B cell (primary cell): Measurements from ENCODE around the gene DCAF4. TPM values are rescaled to one million over a fixed set of nuclear protein-coding genes. Genes with fewer than 3 reads are reported as not detected.

Experiments used
- ATAC-seq: fragments of 200-7000 bp; cut with Tn5 transposase; one replicate; pipeline ENCODE4 v1.10.0; 2021; ENCODE audit warnings: low read depth, mild to moderate bottlenecking, moderate number of reproducible peaks, moderate library complexity
- CTCF ChIA-PET: fragments of 350-600 bp; sonication (Branson Sonifier 250); formaldehyde crosslinking; loops from one replicate; lab custom pipeline; 2021; ENCODE audit warnings: antibody characterized with exemption, inconsistent platforms; lab: Charles Lee
- POLR2A ChIA-PET: fragments of 350-600 bp; sonication (Branson Sonifier 250); formaldehyde crosslinking; loops from one replicate; lab custom pipeline; 2021; ENCODE audit warnings: antibody characterized with exemption; lab: Charles Lee
- DNase-seq: peaks from one replicate; pipeline ENCODE4 v3.0.0; 2013
- H2AFZ ChIP-seq: 2 replicates; pipeline ENCODE4 v1.6.1; 2012; ENCODE audit warnings: mild to moderate bottlenecking, low read depth, low read length; ENCODE audit not compliant: insufficient read depth, poor library complexity, severe bottlenecking
- H3K27ac ChIP-seq, 2 donors: 1 replicate in 1 of 2; 2 replicates in 1 of 2; pipeline ENCODE4 v1.5.1; 2012 to 2013; ENCODE audit warnings: low read length in 2 of 2, mild to moderate bottlenecking in 2 of 2, moderate library complexity in 1 of 2
- H3K27me3 ChIP-seq, 4 experiments: fragments of 200-600 bp in 1 of 4; sonication (generic) in 1 of 4; replicated peaks in 1 of 4; 1 replicate in 2 of 4; 2 replicates in 2 of 4; pipeline versions ENCODE4 v1.6.1 to v1.7.0; 2013 to 2016; ENCODE audit warnings: low read length in 3 of 4, mild to moderate bottlenecking in 2 of 4, mixed read lengths in 1 of 4, moderate library complexity in 1 of 4; ENCODE audit not compliant: insufficient read depth in 4 of 4, control insufficient read depth in 3 of 4; ENCODE audit errors: control extremely low read depth in 1 of 4
- H3K36me3 ChIP-seq, 2 experiments: replicated peaks in 1 of 2; 1 replicate in 1 of 2; 2 replicates in 1 of 2; pipeline versions ENCODE4 v1.6.1 to v1.7.1; 2013; ENCODE audit warnings: low read length in 1 of 2; ENCODE audit not compliant: insufficient read depth in 2 of 2, control insufficient read depth in 1 of 2; ENCODE audit errors: control extremely low read depth in 1 of 2, extremely low read depth in 1 of 2
- H3K4me1 ChIP-seq, 2 donors: fragments of 200-600 bp in 1 of 2; sonication (generic) in 1 of 2; 1 replicate in 1 of 2; 2 replicates in 1 of 2; pipeline versions ENCODE4 v1.5.1 to v1.6.1; 2013 to 2017; ENCODE audit warnings: low read length in 2 of 2; ENCODE audit not compliant: control insufficient read depth in 2 of 2, insufficient read depth in 2 of 2
- H3K4me2 ChIP-seq: replicated peaks from 2 replicates; pipeline ENCODE3; 2012; ENCODE audit warnings: mild to moderate bottlenecking, low read depth, low read length; ENCODE audit not compliant: poor library complexity, severe bottlenecking
- H3K4me3 ChIP-seq, 5 experiments: fragments of 200-600 bp in 1 of 5; sonication (generic) in 1 of 5; 1 replicate in 3 of 5; 2 replicates in 2 of 5; pipeline versions ENCODE4 v1.5.1 to v1.7.0; 2011 to 2016; ENCODE audit warnings: low read length in 4 of 5, mild to moderate bottlenecking in 4 of 5, low read depth in 2 of 5, control low read depth in 1 of 5, moderate library complexity in 1 of 5; ENCODE audit not compliant: insufficient read depth in 1 of 5; ENCODE audit errors: control extremely low read depth in 1 of 5, extremely low read depth in 1 of 5
- H3K79me2 ChIP-seq: fragments of 200-600 bp; sonication (generic); one replicate; pipeline ENCODE4 v1.6.0; 2016; ENCODE audit warnings: low read length; ENCODE audit not compliant: control insufficient read depth, insufficient read depth
- H3K9ac ChIP-seq: fragments of 200-600 bp; sonication (generic); 2 replicates; pipeline ENCODE4 v1.6.1; 2017; ENCODE audit warnings: mild to moderate bottlenecking, low read length, moderate library complexity
- H3K9me3 ChIP-seq, 3 donors: one replicate each; pipeline versions ENCODE4 v1.6.1 to v1.7.1; 2013; ENCODE audit warnings: low read length in 2 of 3; ENCODE audit not compliant: control insufficient read depth in 2 of 3, insufficient read depth in 1 of 3; ENCODE audit errors: control extremely low read depth in 1 of 3
- H4K20me1 ChIP-seq: 2 replicates; pipeline ENCODE4 v1.6.0; 2012; ENCODE audit warnings: mild to moderate bottlenecking, low read length; ENCODE audit not compliant: insufficient read depth, control insufficient read depth, poor library complexity, severe bottlenecking
- H3K27ac Mint-ChIP-seq: one replicate; pipeline ENCODE4 v1.8.0; 2021; ENCODE audit warnings: mixed read lengths
- H3K27me3 Mint-ChIP-seq: one replicate; pipeline ENCODE4 v1.8.0; 2021; ENCODE audit warnings: mixed read lengths
- H3K4me1 Mint-ChIP-seq: one replicate; pipeline ENCODE4 v1.8.0; 2021; ENCODE audit warnings: mixed read lengths
- H3K4me3 Mint-ChIP-seq: one replicate; pipeline ENCODE4 v1.8.0; 2021; ENCODE audit warnings: mixed read lengths
- H3K9me3 Mint-ChIP-seq: one replicate; pipeline ENCODE4 v1.8.0; 2022; ENCODE audit warnings: mixed read lengths; ENCODE audit not compliant: insufficient read depth
- EZH2 ChIP-seq: IDR thresholded peaks from 2 replicates; pipeline ENCODE4 v1.6.1; 2012; ENCODE audit warnings: borderline replicate concordance, low read depth, mild to moderate bottlenecking, moderate library complexity, low read length; ENCODE audit not compliant: insufficient read depth, poor library complexity, severe bottlenecking
- WGBS: methylation state at CpG from one replicate; pipeline ENCODE4 v1.1.5; 2013; ENCODE audit warnings: missing lambda C conversion rate; ENCODE audit not compliant: insufficient coverage; 5-methylcytosine and 5-hydroxymethylcytosine counted together
- intact Hi-C: fragments of 100-400 bp; cut with micrococcal nuclease; formaldehyde crosslinking; loops from one replicate; pipeline ENCODE4 v1.10.0; 2022
- polyA plus RNA-seq: library from polyadenylated mRNA; depleted of rRNA; stranded (reverse); fragments of >200 nt; gene quantifications from 2 replicates; pipeline ENCODE4 v1.2.3, GENCODE V29; 2012
- total RNA-seq, 2 donors: library from RNA; stranded (reverse); fragments of 120-200 nt in 1 of 2; gene quantifications; 1 replicate in 1 of 2; 2 replicates in 1 of 2; pipeline versions ENCODE4 v1.2.3 to v1.2.4, GENCODE V29; 2013 to 2022
- TF ChIP-seq, protein P1 (sequence below): fragments of 200-600 bp; IDR thresholded peaks from one replicate; pipeline ENCODE4 v1.8.0; 2022; ENCODE audit warnings: antibody characterized with exemption, mild to moderate bottlenecking

Gene DCAF4
- total and polyA plus RNA-seq, 2 donors (not counting 1 experiment from before 2014, with no cell fraction given), result 35.3 to 54.6 TPM

DNA sequence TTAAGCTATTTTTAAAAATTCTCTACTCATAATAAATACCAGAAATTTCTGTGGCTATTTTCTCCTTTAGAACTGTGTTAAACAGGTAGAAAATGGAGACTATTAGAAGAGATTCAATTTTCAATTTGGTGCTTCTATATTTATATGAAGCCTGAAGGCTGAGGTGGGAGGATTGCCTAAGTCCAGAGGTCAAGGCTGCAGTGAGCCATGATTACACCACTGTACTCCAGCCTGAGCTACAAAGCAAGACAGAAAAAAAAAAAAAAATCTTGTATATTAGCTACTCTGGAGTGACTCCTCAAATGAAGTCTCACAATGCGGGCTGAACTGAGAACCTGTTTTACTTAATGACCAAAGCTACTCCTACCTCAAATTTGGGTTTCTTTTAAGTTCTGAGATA lies 22.5 kb upstream of the DCAF4 start:
- Mint-ChIP-seq H3K4me1 (peaks cover 13% of the 10 kb centered on the region), H3K27me3 (no peaks in the 10 kb centered on the region), H3K27ac (no peak overlapping the region), H3K9me3 (no peaks in the 10 kb centered on the region), H3K4me3 (no peak overlapping the region)
- TF ChIP-seq EZH2, result no peak
- TF ChIP-seq, protein P1, sequence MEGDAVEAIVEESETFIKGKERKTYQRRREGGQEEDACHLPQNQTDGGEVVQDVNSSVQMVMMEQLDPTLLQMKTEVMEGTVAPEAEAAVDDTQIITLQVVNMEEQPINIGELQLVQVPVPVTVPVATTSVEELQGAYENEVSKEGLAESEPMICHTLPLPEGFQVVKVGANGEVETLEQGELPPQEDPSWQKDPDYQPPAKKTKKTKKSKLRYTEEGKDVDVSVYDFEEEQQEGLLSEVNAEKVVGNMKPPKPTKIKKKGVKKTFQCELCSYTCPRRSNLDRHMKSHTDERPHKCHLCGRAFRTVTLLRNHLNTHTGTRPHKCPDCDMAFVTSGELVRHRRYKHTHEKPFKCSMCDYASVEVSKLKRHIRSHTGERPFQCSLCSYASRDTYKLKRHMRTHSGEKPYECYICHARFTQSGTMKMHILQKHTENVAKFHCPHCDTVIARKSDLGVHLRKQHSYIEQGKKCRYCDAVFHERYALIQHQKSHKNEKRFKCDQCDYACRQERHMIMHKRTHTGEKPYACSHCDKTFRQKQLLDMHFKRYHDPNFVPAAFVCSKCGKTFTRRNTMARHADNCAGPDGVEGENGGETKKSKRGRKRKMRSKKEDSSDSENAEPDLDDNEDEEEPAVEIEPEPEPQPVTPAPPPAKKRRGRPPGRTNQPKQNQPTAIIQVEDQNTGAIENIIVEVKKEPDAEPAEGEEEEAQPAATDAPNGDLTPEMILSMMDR, result no peak
- Histone ChIP-seq H3K4me1 (peaks cover 7 to 22% of the 10 kb centered on the region in 2 donors), H3K79me2 (no peaks in the 10 kb centered on the region), H3K27me3 (no peaks in the 10 kb centered on the region), H3K27ac (no peak overlapping the region), H3K4me3 (no peak overlapping the region), H2AFZ (no peak overlapping the region), H3K4me2 (no peak overlapping the region), H3K36me3 (no peaks in the 10 kb centered on the region), H3K9ac (no peak overlapping the region), H3K9me3 (no peaks in the 10 kb centered on the region), H4K20me1 (no peaks in the 10 kb centered on the region)
- intact Hi-C loops, result no loop called here
- ATAC-seq (no peak), DNase-seq (no peak)
- POLR2A ChIA-PET, result interaction anchor here (0.7 to 1.1 kb wide), 2 partner anchors 166 to 385 kb away, joined by 3 read pairs; no protein-coding TSS in a partner anchor
- CTCF ChIA-PET, result interaction anchor here (0.7 to 5.9 kb wide), 27 partner anchors 7 to 881 kb away, joined by 3 to 364 read pairs (median 4); partner anchors contain the start of genes DCAF4 and DPF3
- WGBS, result no CpG with 5 or more reads among the region's 1 CpG

DNA sequence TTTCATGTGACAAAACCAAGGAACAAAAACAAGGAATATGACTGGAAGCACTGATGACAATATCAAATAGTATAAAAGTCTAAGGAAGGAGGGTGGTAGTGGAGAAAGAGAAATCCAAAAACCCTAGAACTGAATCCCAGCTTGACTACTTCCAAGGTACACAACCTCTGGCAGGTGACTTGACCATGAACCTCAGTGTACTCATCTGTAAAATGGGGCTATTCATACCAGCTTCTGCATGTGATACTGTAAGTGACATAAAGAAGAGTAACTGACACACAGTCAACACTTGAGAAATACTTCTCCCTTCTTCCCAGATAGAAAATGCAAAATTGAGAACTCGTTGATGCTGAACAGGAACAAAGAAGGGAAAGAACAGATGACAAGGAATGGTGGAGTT lies 22.0 kb upstream of the DCAF4 start:
- Mint-ChIP-seq H3K27ac (no peak overlapping the region), H3K9me3 (no peaks in the 10 kb centered on the region), H3K4me1 (peaks cover 13% of the 10 kb centered on the region), H3K4me3 (no peak overlapping the region), H3K27me3 (no peaks in the 10 kb centered on the region)
- Histone ChIP-seq H3K9me3 (no peaks in the 10 kb centered on the region), H3K36me3 (no peaks in the 10 kb centered on the region), H2AFZ (no peak overlapping the region), H3K27ac (no peak overlapping the region), H4K20me1 (no peaks in the 10 kb centered on the region), H3K9ac (no peak overlapping the region), H3K4me2 (no peak overlapping the region), H3K4me1 (peaks cover 7 to 22% of the 10 kb centered on the region in 2 donors), H3K27me3 (no peaks in the 10 kb centered on the region), H3K79me2 (no peaks in the 10 kb centered on the region), H3K4me3 (no peak overlapping the region)
- intact Hi-C loops, result no loop called here
- ATAC-seq, result no peak
- ChIA-PET CTCF (interaction anchor here (0.5 to 5.9 kb wide), 27 partner anchors 8 to 881 kb away, joined by 3 to 364 read pairs (median 4); partner anchors contain the start of genes DCAF4 and DPF3), POLR2A (interaction anchor here (0.7 kb wide), 1 partner anchor 167 kb away, joined by 3 read pairs; no protein-coding TSS in a partner anchor)
- no peak for TF ChIP-seq EZH2
- TF ChIP-seq, protein P1, result no peak
- WGBS, result 14% methylated on average over 1 of the region's 1 CpG
- no peak for DNase-seq
